GM12878 (cell line): ENCODE data around the gene ITGB8. TPM values are rescaled to one million over a fixed set of nuclear protein-coding genes. Genes with fewer than 3 reads are reported as not detected.

Source experiments
- ATAC-seq: fragments of 200-7000 bp; cut with Tn5 transposase; 3 replicates; pipeline ENCODE4 v1.9.1; 2020; ENCODE audit warnings: mild to moderate bottlenecking, moderate library complexity
- BruUV-seq: library from RNA; stranded (reverse); fragments of 400-500 nt; replicated peaks from 2 replicates; lab custom pipeline; 2021; lab: Mats Ljungman, UMichigan
- CTCF ChIA-PET: fragments of 300-600 bp; sonication (Branson Sonifier 250); formaldehyde crosslinking; extraction: SDS; loops from one replicate; lab custom pipeline; 2021; ENCODE audit warnings: inconsistent platforms; lab: Yijun Ruan, JAX
- POLR2A ChIA-PET: fragments of 350-600 bp; formaldehyde crosslinking; extraction: SDS; loops from one replicate; lab custom pipeline; 2021; ENCODE audit warnings: inconsistent platforms; lab: Charles Lee
- RAD21 ChIA-PET: fragments of 300-600 bp; sonication (Branson Sonifier 250); formaldehyde crosslinking; loops from one replicate; lab custom pipeline; 2023; ENCODE audit warnings: antibody characterized with exemption; ENCODE audit not compliant: unreplicated experiment; lab: Charles Lee
- SMC1A ChIA-PET: fragments of 300-600 bp; sonication (Branson Sonifier 250); formaldehyde crosslinking; loops from one replicate; lab custom pipeline; 2023; ENCODE audit not compliant: unreplicated experiment, uncharacterized antibody; lab: Charles Lee
- DNase-seq: peaks from one replicate; pipeline ENCODE4 v3.0.0-alpha.2; 2011; ENCODE audit warnings: low read depth, low spot score
- FAIRE-seq: peaks from 3 replicates; lab custom pipeline; 2011; peaks lifted over from hg19 to GRCh38; lab: Jason Lieb, UNC
- H2AFZ ChIP-seq: 2 replicates; pipeline ENCODE4 v1.6.0; 2011; ENCODE audit warnings: low read depth, low read length, control low read depth; ENCODE audit not compliant: control insufficient read depth
- H3K27ac ChIP-seq: 2 replicates; pipeline ENCODE4 v1.5.1; 2011; ENCODE audit warnings: control low read depth; ENCODE audit not compliant: control insufficient read depth, insufficient read depth
- H3K27me3 ChIP-seq, 2 experiments: replicated peaks in 1 of 2; 2 replicates each; pipeline versions ENCODE4 v1.6.0 to v1.6.1; 2011; ENCODE audit warnings: low read length in 1 of 2; ENCODE audit not compliant: control insufficient read depth in 2 of 2, insufficient read depth in 2 of 2
- H3K36me3 ChIP-seq, 2 experiments: 2 replicates each; pipeline ENCODE4 v1.5.1; 2011; ENCODE audit warnings: low read length in 1 of 2; ENCODE audit not compliant: control insufficient read depth in 2 of 2, insufficient read depth in 2 of 2
- H3K4me1 ChIP-seq: 2 replicates; pipeline ENCODE4 v1.6.1; 2011; ENCODE audit warnings: mild to moderate bottlenecking, low read length, moderate library complexity, mixed read lengths; ENCODE audit not compliant: control insufficient read depth, insufficient read depth
- H3K4me2 ChIP-seq: 2 replicates; pipeline ENCODE4 v1.6.0; 2011; ENCODE audit warnings: control low read depth; ENCODE audit not compliant: control insufficient read depth, insufficient read depth
- H3K4me3 ChIP-seq: fragments of 200-600 bp; sonication (generic); 2 replicates; pipeline ENCODE4 v1.5.1; 2016
- H3K79me2 ChIP-seq: 2 replicates; pipeline ENCODE4 v1.6.0; 2011; ENCODE audit warnings: low read length; ENCODE audit not compliant: control insufficient read depth, insufficient read depth
- H3K9ac ChIP-seq: 2 replicates; pipeline ENCODE4 v1.8.0; 2011; ENCODE audit warnings: low read length, control low read depth, mixed read lengths; ENCODE audit not compliant: control insufficient read depth, insufficient read depth
- H3K9me3 ChIP-seq: replicated peaks from 3 replicates; pipeline ENCODE4 v1.5.1; 2011; ENCODE audit warnings: mild to moderate bottlenecking, low read length; ENCODE audit not compliant: control insufficient read depth, insufficient read depth
- H4K20me1 ChIP-seq: 2 replicates; pipeline ENCODE4 v1.6.0; 2011; ENCODE audit not compliant: control insufficient read depth, insufficient read depth
- BHLHE40 ChIP-seq, 2 experiments: fragments of 450-650 bp in 1 of 2; IDR thresholded peaks; 2 replicates each; pipeline ENCODE4 v1.6.1; 2011 to 2017; ENCODE audit warnings: low read depth in 2 of 2, borderline replicate concordance in 1 of 2, improper control_type of control experiment in 1 of 2, low read length in 1 of 2, mild to moderate bottlenecking in 1 of 2
- CBX5 ChIP-seq: sonication (generic); IDR thresholded peaks from 2 replicates; pipeline ENCODE4 v1.6.1; 2016; ENCODE audit warnings: low read depth, moderate library complexity, mild to moderate bottlenecking, inconsistent platforms
- MYC ChIP-seq: IDR thresholded peaks from 2 replicates; pipeline ENCODE4 v1.6.1; 2011; ENCODE audit warnings: mild to moderate bottlenecking, low read length, moderate library complexity, inconsistent platforms; ENCODE audit not compliant: insufficient read depth, insufficient replicate concordance, insufficient read length, severe bottlenecking
- RAD21 ChIP-seq: IDR thresholded peaks from 2 replicates; pipeline ENCODE4 v1.6.1; 2011; ENCODE audit warnings: mild to moderate bottlenecking, low read depth, low read length, moderate library complexity; ENCODE audit not compliant: insufficient read depth
- RAD51 ChIP-seq: fragments of 450-650 bp; IDR thresholded peaks from 2 replicates; pipeline ENCODE4 v1.6.1; 2016; ENCODE audit warnings: moderate library complexity, mild to moderate bottlenecking, inconsistent platforms
- RB1 ChIP-seq: fragments of 450-650 bp; formaldehyde crosslinking; IDR thresholded peaks from 2 replicates; pipeline ENCODE4 v1.6.1; 2017; ENCODE audit warnings: mild to moderate bottlenecking, borderline replicate concordance
- RUNX3 ChIP-seq: IDR thresholded peaks from 2 replicates; pipeline ENCODE4 v1.6.1; 2012; ENCODE audit warnings: low read length, inconsistent platforms
- SIN3A ChIP-seq: IDR thresholded peaks from 2 replicates; pipeline ENCODE4 v1.6.1; 2012; ENCODE audit warnings: low read depth, low read length, improper control_type of control experiment
- SMARCA5 ChIP-seq: fragments of 450-650 bp; IDR thresholded peaks from 2 replicates; pipeline ENCODE4 v1.6.1; 2017; ENCODE audit warnings: mild to moderate bottlenecking
- STAT1 ChIP-seq: fragments of 450-650 bp; conservative IDR thresholded peaks from 2 replicates; pipeline ENCODE4 v1.6.1; 2014; ENCODE audit warnings: antibody characterized with exemption, mild to moderate bottlenecking
- TBL1XR1 ChIP-seq: IDR thresholded peaks from 2 replicates; pipeline ENCODE4 v1.6.1; 2012; ENCODE audit warnings: low read depth, low read length, improper control_type of control experiment
- TCF7 ChIP-seq: IDR thresholded peaks from 2 replicates; pipeline ENCODE4 v1.6.1; 2014; ENCODE audit warnings: antibody characterized with exemption, borderline replicate concordance
- WRNIP1 ChIP-seq: IDR thresholded peaks from 2 replicates; pipeline ENCODE4 v1.6.1; 2011; ENCODE audit warnings: low read depth, low read length, improper control_type of control experiment, borderline replicate concordance
- WGBS: methylation state at CpG from one replicate; pipeline ENCODE4 v1.1.6; 2016; ENCODE audit warnings: low lambda C conversion rate; ENCODE audit not compliant: insufficient replicate concordance, insufficient coverage; ENCODE audit errors: missing lambda C conversion rate; 5-methylcytosine and 5-hydroxymethylcytosine counted together
- in situ Hi-C: fragments of 300-500 bp; cut with MboI; formaldehyde crosslinking; loops from 9 replicates; pipeline ENCODE4 v1.14.3; 2018; ENCODE audit warnings: mixed read lengths
- intact Hi-C: fragments of 100-400 bp; cut with micrococcal nuclease; formaldehyde crosslinking; loops from one replicate; pipeline ENCODE4 v1.14.2; 2022; ENCODE audit not compliant: unreplicated experiment
- polyA plus RNA-seq, 11 experiments: library from polyadenylated mRNA; depleted of rRNA in 4 of 11; unstranded in 6 of 11; stranded (reverse) in 5 of 11; fragments of >200 nt; fragmentation: Nextera tagmentation in 4 of 11; fragmentation: Illumina TruSeq in 1 of 11; extraction: Ambion mirVana in 4 of 11; extraction: Trizol in 1 of 11; gene quantifications; 1 replicate in 1 of 11; 2 replicates in 10 of 11; pipeline versions ENCODE4 v1.2.1 to v1.2.3, GENCODE V29; 2011 to 2016; ENCODE audit warnings: inconsistent platforms in 2 of 11, missing spikeins in 2 of 11, low read depth in 1 of 11
- total RNA-seq, 4 experiments: library from RNA; depleted of rRNA in 3 of 4; stranded (reverse); fragments of >200 nt in 3 of 4; fragmentation: Illumina TruSeq in 1 of 4; extraction: Trizol in 1 of 4; gene quantifications; 2 replicates each; pipeline versions ENCODE4 v1.2.1 to v1.2.3, GENCODE V29; 2013 to 2021
- TF ChIP-seq, protein P1 (sequence below): IDR thresholded peaks from 2 replicates; pipeline ENCODE4 v1.6.1; 2011; ENCODE audit warnings: borderline replicate concordance, low read depth, mild to moderate bottlenecking, moderate library complexity, low read length; ENCODE audit not compliant: insufficient read depth, poor library complexity, severe bottlenecking
- TF ChIP-seq, protein P2 (sequence below): IDR thresholded peaks from 2 replicates; pipeline ENCODE4 v1.6.1; 2011; ENCODE audit warnings: low read depth, low read length, improper control_type of control experiment, borderline replicate concordance
- TF ChIP-seq, protein P3 (sequence below): fragments of 450-650 bp; IDR thresholded peaks from 2 replicates; pipeline ENCODE4 v1.6.1; 2017; ENCODE audit warnings: low read depth, mild to moderate bottlenecking, moderate library complexity
- TF ChIP-seq, protein P4 (sequence below): fragments of 450-650 bp; IDR thresholded peaks from 2 replicates; pipeline ENCODE4 v1.6.1; 2017; ENCODE audit warnings: mild to moderate bottlenecking, low read depth, inconsistent platforms; ENCODE audit not compliant: poor library complexity, severe bottlenecking

Gene ITGB8
- total and polyA plus RNA-seq, 10 of the 15 experiments (the other 5 are each of a cell fraction or from before 2014, with no cell fraction given) = 0.37 to 26.2 (median 1.5) TPM

DNA sequence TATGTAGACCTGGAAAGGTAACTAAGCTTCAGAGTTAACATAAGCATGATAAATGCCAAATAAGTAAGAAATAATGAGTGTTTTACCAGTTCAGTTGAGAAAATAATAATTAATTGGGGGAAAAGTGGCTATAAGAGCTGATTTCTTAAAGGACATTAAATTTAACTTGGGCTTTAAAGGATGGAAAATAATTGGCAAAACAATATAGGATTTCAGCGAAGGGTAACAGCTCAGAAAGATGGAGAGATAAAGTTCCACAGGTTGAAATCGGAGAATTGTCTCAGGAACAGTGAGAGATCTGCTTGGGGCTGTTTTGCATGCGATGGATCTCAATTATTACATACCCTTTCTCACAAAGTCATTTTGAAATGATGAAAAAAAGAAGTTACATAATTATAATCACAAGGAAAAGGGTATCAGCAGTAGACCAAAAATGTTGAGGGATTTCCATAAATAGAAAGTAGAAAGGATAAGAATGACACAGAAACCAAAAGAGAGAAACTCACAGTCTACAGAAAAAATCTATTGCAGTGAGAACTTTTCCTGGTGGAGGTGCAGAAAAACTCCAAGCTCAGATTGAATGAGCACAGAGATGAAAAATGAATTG is 40.1 kb upstream of the ITGB8 start (continued):
- TF ChIP-seq, protein P1, sequence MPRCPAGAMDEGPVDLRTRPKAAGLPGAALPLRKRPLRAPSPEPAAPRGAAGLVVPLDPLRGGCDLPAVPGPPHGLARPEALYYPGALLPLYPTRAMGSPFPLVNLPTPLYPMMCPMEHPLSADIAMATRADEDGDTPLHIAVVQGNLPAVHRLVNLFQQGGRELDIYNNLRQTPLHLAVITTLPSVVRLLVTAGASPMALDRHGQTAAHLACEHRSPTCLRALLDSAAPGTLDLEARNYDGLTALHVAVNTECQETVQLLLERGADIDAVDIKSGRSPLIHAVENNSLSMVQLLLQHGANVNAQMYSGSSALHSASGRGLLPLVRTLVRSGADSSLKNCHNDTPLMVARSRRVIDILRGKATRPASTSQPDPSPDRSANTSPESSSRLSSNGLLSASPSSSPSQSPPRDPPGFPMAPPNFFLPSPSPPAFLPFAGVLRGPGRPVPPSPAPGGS = no peak
- TF ChIP-seq STAT1 (no peak), RAD51 (no peak; the same call in 1 of the 2 replicates), SIN3A (no peak), MYC (no peak)
- TF ChIP-seq, protein P2, sequence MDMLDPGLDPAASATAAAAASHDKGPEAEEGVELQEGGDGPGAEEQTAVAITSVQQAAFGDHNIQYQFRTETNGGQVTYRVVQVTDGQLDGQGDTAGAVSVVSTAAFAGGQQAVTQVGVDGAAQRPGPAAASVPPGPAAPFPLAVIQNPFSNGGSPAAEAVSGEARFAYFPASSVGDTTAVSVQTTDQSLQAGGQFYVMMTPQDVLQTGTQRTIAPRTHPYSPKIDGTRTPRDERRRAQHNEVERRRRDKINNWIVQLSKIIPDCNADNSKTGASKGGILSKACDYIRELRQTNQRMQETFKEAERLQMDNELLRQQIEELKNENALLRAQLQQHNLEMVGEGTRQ = no peak

DNA sequence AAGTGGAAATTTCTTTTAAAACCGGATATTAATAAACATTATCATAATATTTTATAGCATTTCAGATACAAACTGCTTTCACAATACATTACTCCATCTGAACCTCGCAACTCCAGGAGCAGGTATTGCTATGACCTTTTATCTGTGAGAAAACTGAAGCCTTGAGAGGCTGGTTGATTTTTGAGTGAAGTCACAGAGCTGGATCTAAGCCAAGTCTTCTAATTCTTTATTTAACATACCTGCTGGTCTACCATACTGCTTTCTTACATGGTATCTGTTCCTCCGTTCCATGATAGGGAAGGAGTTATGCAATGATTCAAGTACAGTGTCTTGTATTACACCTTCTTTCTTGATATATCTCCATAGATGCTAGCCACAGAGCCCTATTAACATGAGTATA is 37.4 kb upstream of the ITGB8 start:
- in situ Hi-C loops = no loop called here
- ATAC-seq (no peak), FAIRE-seq (no peak), DNase-seq (no peak)
- WGBS = 74% methylated on average over 3 of the region's 3 CpGs
- intact Hi-C loops = no loop called here
- Histone ChIP-seq H3K36me3 (no peaks in the 10 kb centered on the region), H3K27ac (no peak overlapping the region), H3K4me2 (no peak overlapping the region), H3K9ac (no peak overlapping the region), H3K9me3 (peaks cover 7% of the 10 kb centered on the region), H3K4me1 (peaks cover 11% of the 10 kb centered on the region), H3K27me3 (no peaks in the 10 kb centered on the region), H3K4me3 (no peak overlapping the region), H4K20me1 (no peaks in the 10 kb centered on the region), H2AFZ (no peak overlapping the region), H3K79me2 (no peaks in the 10 kb centered on the region)
- ChIA-PET RAD21 (no interaction called here), POLR2A (no interaction called here), CTCF (no interaction called here), SMC1A (interaction anchor here (7.2 kb wide), 1 partner anchor 13 kb away, joined by 70 read pairs; no protein-coding TSS in a partner anchor)
- no TSS peak for BruUV-seq
- TF ChIP-seq TBL1XR1 (no peak), SIN3A (no peak), TCF7 (no peak), RUNX3 (no peak), BHLHE40 (IDR thresholded peaks at IDR 0.05; ENCODE audit: borderline replicate concordance in 1 of 2, low read depth in 2 of 2, low read length in 1 of 2) (no peak), RAD21 (no peak), RB1 (no peak), CBX5 (no peak), SMARCA5 (no peak), WRNIP1 (no peak)
- TF ChIP-seq, protein P3, sequence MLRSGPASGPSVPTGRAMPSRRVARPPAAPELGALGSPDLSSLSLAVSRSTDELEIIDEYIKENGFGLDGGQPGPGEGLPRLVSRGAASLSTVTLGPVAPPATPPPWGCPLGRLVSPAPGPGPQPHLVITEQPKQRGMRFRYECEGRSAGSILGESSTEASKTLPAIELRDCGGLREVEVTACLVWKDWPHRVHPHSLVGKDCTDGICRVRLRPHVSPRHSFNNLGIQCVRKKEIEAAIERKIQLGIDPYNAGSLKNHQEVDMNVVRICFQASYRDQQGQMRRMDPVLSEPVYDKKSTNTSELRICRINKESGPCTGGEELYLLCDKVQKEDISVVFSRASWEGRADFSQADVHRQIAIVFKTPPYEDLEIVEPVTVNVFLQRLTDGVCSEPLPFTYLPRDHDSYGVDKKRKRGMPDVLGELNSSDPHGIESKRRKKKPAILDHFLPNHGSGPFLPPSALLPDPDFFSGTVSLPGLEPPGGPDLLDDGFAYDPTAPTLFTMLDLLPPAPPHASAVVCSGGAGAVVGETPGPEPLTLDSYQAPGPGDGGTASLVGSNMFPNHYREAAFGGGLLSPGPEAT = no peak
- TF ChIP-seq, protein P4, sequence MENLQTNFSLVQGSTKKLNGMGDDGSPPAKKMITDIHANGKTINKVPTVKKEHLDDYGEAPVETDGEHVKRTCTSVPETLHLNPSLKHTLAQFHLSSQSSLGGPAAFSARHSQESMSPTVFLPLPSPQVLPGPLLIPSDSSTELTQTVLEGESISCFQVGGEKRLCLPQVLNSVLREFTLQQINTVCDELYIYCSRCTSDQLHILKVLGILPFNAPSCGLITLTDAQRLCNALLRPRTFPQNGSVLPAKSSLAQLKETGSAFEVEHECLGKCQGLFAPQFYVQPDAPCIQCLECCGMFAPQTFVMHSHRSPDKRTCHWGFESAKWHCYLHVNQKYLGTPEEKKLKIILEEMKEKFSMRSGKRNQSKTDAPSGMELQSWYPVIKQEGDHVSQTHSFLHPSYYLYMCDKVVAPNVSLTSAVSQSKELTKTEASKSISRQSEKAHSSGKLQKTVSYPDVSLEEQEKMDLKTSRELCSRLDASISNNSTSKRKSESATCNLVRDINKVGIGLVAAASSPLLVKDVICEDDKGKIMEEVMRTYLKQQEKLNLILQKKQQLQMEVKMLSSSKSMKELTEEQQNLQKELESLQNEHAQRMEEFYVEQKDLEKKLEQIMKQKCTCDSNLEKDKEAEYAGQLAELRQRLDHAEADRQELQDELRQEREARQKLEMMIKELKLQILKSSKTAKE = no peak
